WTC11 (cell line): ENCODE measurements around the gene ECE1.

ENCODE experiments used
- ESRRA ChIP-seq: sonication (generic); formaldehyde crosslinking; IDR thresholded peaks from 2 replicates; pipeline ENCODE4 v1.8.1; 2022; ENCODE audit warnings: mild to moderate bottlenecking, missing genetic modification reagents, borderline replicate concordance
- ETV6 ChIP-seq: sonication (generic); formaldehyde crosslinking; IDR thresholded peaks from 2 replicates; pipeline ENCODE4 v1.8.1; 2022; ENCODE audit warnings: mild to moderate bottlenecking, missing genetic modification reagents
- GABPB1 ChIP-seq: sonication (generic); formaldehyde crosslinking; IDR thresholded peaks from 2 replicates; pipeline ENCODE4 v1.8.1; 2023; ENCODE audit warnings: mild to moderate bottlenecking, missing genetic modification reagents
- GRHL2 ChIP-seq: fragments of 250-450 bp; sonication (Bioruptor Pico); IDR thresholded peaks from 2 replicates; pipeline ENCODE4 v1.8.0; 2022; ENCODE audit warnings: mild to moderate bottlenecking, moderate library complexity; ENCODE audit not compliant: insufficient replicate concordance, severe bottlenecking
- NR2C2 ChIP-seq: sonication (generic); formaldehyde crosslinking; IDR thresholded peaks from 2 replicates; pipeline ENCODE4 v1.8.0; 2022; ENCODE audit warnings: mild to moderate bottlenecking, missing genetic modification reagents
- NR3C1 ChIP-seq: sonication (generic); formaldehyde crosslinking; conservative IDR thresholded peaks from 2 replicates; pipeline ENCODE4 v1.8.1; 2023; ENCODE audit warnings: low read depth, mild to moderate bottlenecking, missing genetic modification reagents
- TP53 ChIP-seq: sonication (generic); formaldehyde crosslinking; IDR thresholded peaks from 2 replicates; pipeline ENCODE4 v1.8.1; 2023; ENCODE audit warnings: mild to moderate bottlenecking, missing genetic modification reagents
- ZNF317 ChIP-seq: sonication (generic); formaldehyde crosslinking; IDR thresholded peaks from 2 replicates; pipeline ENCODE4 v1.8.1; 2023; ENCODE audit warnings: low read depth, mild to moderate bottlenecking, moderate library complexity, missing genetic modification reagents, borderline replicate concordance
- TF ChIP-seq, protein P1 (sequence below): fragments of 200-600 bp; IDR thresholded peaks from 2 replicates; pipeline ENCODE4 v1.8.0; 2022; ENCODE audit warnings: antibody characterized with exemption
- TF ChIP-seq, protein P2 (sequence below): sonication (generic); formaldehyde crosslinking; IDR thresholded peaks from 2 replicates; pipeline ENCODE4 v1.8.1; 2022; ENCODE audit warnings: missing genetic modification reagents, borderline replicate concordance
- TF ChIP-seq, protein P3 (sequence below): sonication (generic); formaldehyde crosslinking; IDR thresholded peaks from 2 replicates; pipeline ENCODE4 v1.8.0; 2022; ENCODE audit warnings: mild to moderate bottlenecking, missing genetic modification reagents

DNA sequence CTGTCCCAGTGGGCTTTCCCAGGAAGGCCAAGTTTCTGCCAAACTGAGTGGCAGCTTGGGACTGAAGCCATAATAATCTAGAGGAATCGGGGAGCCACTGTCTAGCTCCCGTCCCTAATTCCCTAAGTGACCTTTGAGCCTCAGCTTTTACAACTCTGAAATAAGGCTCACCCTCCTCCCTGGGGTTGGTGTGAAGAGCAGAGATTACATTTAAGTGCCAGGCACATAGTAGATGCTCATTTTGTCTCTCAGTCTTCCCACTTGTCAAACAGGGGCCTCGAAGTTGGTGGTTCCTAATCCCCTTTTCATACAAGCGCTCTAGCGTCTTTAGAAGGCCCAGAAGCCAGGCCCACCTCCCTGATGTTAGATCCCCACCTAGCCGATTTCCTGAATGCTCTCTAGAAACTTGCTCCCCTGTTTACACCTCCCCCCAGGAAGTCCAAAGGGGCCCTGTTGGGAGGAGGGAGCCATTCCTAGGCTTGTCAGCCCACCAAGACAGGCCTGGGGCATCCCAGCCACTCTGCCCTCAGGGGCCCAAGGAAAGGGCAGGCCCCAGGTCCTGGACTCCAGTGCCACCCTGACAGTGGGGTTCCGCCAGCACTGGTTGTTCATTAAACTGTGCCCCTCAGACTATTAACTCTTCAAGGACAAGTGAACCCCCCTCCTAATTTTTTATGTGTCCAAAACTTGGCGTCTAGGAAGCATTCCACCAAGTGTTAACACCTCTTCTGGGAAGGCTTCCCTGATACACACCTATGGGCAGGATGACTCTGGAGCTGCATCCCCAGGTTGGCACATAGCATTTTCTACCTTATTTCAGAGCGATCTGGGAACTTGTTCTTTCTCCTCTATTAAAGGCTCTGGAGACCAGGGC, 49.3 kb upstream of the ECE1 start:
- TF ChIP-seq ESRRA (no peak), GABPB1 (CRISPR knock-in tag) (no peak), ZNF317 (CRISPR knock-in tag) (no peak), ETV6 (no peak), TP53 (CRISPR knock-in tag) (no peak), GRHL2 (no peak), NR3C1 (CRISPR knock-in tag) (no peak), NR2C2 (CRISPR knock-in tag) (no peak)
- TF ChIP-seq, protein P1, sequence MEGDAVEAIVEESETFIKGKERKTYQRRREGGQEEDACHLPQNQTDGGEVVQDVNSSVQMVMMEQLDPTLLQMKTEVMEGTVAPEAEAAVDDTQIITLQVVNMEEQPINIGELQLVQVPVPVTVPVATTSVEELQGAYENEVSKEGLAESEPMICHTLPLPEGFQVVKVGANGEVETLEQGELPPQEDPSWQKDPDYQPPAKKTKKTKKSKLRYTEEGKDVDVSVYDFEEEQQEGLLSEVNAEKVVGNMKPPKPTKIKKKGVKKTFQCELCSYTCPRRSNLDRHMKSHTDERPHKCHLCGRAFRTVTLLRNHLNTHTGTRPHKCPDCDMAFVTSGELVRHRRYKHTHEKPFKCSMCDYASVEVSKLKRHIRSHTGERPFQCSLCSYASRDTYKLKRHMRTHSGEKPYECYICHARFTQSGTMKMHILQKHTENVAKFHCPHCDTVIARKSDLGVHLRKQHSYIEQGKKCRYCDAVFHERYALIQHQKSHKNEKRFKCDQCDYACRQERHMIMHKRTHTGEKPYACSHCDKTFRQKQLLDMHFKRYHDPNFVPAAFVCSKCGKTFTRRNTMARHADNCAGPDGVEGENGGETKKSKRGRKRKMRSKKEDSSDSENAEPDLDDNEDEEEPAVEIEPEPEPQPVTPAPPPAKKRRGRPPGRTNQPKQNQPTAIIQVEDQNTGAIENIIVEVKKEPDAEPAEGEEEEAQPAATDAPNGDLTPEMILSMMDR: no peak
- TF ChIP-seq, protein P2, sequence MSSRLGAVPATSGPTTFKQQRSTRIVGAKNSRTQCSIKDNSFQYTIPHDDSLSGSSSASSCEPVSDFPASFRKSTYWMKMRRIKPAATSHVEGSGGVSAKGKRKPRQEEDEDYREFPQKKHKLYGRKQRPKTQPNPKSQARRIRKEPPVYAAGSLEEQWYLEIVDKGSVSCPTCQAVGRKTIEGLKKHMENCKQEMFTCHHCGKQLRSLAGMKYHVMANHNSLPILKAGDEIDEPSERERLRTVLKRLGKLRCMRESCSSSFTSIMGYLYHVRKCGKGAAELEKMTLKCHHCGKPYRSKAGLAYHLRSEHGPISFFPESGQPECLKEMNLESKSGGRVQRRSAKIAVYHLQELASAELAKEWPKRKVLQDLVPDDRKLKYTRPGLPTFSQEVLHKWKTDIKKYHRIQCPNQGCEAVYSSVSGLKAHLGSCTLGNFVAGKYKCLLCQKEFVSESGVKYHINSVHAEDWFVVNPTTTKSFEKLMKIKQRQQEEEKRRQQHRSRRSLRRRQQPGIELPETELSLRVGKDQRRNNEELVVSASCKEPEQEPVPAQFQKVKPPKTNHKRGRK (CRISPR knock-in tag): no peak
- TF ChIP-seq, protein P3, sequence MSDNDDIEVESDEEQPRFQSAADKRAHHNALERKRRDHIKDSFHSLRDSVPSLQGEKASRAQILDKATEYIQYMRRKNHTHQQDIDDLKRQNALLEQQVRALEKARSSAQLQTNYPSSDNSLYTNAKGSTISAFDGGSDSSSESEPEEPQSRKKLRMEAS: no peak
